ENCODE results near the gene ELMOD1.

ELMOD1 gene

DNA sequence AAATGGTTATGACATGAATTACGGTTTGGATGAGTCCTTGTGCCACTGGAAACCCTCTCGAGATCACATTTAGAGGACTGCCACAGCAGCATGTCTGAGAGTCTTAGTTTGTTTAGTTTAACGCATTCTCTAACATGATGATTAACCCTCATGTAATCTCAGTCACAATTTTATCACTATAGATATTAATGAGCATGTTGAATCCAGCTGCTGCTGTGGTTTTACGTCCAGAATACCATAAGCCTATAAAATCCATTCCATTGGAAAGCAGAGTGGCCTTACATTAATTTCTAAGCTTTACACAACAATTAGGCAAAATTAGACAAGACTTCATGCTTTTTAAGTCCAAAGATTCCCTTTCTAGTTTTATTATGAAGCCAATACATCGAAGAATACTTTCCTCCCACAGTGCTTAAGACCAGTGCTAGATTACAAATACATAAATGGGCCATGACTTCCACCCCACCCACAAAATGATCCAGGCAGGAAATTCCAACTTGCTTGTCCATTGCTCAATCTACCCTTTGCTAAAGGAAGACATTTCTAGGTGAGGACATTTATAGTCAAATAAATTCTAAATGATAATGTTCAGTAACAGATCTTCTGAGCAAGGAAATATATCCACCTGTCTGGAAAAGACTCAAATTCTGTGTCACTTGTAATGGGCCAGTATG is 3.5 kb upstream of the ELMOD1 start:
- DNase-seq: no peak

DNA sequence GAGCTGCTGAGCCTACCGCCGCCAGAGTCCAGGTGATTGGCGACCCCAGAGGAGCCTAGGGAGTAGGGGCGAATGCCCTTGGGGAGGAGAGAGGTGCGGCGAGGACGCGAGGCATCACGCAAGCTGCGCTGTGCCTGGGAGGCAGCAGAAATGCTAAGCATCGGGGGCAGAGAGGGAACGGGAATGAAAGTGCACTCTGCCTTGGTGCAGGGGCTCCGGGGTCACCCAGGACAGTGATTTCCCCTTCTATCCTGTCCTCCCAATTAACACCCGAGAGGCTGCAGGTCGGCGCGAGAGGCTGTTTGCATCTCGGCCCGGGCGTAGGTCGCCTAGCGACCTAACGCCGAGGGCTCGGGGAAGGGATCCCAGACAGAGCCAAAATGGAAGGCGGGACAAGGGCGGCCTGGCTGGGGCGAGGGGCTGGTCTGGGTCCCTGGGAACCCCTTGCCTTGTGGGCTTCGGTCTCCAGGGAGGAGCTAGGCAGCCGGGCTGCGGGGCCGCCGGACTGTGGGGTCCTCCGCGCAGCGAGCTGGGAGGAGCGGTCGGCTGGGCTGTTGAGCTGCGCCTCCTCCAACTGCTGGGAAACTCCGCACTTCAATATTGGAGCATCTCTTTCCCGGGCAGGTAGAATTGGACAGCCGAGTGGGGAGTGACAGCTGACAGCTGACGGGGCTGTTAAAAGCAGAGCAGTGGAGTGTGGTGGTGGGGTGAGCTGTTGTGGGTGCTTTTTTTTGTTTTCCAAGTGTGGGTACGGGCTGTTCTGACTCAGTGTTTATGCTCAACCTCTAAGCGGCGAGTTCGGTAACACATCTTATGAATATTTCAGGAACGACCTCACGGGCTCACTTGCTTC is 657 bp downstream of the ELMOD1 start:
- peak in 1 of 5 experiments; percentile 59 for DNase-seq

DNA sequence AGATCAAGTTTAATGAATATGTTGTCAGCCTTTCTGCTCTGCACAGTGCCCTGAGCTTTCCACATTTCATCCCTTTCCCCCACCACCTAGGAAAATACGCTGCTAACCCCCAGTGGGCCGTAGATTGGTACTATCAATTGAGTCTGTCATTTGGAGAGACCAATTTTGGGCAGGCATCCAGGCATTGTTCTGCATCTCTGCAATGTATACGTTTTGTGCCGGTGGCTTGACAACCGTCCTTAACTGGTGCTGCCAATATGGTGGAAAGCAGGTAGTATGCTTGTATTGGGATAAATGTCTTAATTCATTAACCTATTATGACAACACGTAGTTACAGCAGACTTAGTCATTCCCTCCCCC is 1.3 kb downstream of the ELMOD1 start:
- no peak for DNase-seq

DNA sequence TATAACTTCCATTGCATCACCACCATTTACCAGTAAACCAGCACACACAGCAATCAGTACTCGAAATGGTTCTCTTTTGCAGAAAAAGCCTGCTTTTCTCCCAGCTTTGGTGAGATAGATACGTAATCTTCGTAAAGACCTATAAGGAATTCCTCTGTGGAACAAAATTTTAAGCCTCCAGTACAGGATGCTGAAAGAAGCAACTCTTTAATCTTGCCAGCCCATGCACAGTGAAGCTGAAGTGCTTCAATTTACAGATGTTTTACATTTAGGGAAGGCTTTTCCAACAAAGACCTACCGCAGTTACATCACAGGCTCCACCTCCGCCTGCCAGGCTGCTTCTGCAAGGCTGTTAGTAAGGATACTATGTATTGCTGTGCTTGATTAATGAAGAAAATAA is 1.9 kb downstream of the ELMOD1 start:
- no peak for DNase-seq

DNA sequence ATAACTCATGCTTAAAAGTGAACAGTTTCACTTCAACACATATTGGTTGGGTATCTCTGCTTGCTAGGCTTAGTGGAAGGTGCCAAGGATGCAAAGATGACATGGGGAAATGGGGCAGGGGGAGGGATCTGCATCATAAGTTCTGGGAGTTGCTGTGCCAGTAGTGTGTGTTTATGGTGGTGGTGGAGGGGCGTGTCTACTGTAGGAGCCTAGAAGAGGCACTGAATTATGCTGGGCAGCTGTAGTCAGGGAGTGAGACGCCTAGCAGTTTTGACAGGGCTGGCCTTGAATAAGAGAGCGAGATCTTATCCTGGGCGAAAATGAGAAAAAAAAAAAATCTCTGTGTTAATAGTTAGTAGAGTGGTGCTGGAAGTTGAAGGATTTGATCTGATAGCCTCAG is 3.0 kb downstream of the ELMOD1 start:
- DNase-seq: no peak

DNA sequence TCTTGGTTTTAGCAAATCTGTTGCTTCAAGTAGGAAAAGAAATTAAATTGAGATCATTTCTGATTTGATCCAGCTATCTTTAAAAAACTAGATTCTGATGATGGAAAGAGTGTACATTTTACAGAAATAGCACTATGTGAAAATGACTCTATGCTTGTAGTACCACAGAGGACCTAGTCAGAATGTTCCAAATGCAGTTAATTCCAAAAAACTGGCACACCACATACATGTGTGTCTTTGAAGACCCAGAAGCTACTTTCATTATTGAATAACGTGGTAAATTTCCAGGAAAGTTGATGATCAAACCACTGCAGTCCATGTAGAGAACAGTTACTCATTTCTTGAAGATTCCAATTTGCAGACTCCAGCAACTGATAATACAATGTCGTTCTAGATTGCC is 3.8 kb downstream of the ELMOD1 start:
- DNase-seq: no peak

DNA sequence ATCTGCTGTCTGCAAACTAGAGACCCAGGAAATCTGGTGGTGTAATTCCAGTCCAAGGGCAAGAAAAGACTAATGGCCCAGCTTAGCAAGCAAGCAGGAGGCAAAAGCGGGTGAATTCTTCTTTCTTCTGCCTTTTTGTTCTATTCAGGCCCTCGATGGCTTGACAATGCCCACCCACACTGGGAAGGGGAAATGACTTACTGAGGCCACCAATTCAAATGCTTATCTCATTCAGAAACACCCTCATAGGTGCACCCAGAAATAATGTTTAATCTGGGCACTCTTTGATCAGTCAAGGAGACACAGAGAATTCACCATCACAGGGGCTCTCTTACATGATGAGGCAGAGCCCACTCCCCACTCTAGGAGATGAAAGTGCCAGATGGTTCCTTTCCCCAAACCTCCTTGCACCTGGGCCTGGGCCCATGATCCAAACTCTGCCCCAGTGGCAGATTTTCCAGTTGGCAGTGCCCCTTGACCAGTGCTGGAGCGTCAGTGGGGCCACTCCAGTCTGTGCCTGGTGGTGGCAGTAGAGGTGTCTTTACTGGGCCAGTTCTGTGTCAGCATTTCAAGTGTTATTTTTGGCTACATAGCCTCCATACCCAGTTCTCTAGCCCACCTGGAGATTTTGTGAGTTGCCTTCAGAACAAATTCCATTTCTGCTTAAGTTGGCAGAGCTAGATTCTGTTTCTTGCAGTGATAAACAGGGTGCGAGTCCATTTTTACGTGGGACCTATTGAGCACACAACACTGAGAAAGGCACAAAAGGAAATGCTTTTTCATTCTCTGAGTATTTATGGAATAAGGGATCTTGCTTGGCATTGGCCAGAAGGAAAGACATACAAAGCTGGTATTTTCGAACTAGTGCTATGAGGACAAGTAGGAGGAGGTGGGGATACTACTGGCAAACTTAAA is 7.5 kb downstream of the ELMOD1 start:
- no peak for DNase-seq

DNA sequence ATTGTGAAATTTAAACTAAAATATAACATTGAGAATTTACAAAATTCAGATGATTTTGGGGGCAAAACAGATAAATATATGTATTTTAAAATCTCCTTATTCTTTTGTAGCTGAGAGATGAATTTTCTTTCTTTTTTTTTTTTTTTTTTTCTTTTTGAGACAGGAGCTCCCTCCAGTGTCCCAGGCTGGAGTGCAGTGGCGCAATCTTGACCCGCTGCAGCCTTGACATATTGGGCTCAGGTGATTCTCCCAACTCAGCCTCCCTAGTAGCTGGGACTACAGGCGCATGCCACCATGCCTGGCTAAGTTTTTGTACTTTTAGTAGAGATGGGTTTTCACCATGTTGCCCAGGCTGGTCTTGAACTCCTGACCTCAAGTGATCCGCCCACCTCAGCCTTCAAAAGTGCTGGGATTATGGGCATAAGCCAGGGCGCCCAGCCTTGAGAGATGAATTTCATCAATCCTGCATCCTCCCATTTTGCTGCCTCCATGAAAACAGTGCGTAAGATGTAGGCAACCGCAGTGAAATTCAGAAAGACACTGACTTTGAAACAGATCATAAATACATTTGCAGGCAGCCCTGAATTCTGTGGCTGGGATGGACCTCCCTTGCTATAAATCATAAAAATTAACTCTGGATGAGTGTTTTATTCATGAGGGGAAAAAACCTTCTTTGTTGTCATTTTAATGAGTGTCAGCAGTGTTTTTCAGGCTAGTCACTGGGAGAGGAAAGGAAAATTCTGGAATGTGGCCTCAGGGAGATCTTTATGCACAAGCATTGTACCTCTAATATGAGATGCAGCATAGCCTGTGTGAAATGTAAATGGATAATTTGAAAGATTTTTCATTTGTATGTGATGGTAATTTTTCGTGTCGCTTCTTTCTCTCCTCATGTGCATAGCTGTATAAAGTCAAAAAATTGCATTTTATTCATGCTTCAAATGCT is 14.4 kb downstream of the ELMOD1 start:
- DNase-seq: no peak

DNA sequence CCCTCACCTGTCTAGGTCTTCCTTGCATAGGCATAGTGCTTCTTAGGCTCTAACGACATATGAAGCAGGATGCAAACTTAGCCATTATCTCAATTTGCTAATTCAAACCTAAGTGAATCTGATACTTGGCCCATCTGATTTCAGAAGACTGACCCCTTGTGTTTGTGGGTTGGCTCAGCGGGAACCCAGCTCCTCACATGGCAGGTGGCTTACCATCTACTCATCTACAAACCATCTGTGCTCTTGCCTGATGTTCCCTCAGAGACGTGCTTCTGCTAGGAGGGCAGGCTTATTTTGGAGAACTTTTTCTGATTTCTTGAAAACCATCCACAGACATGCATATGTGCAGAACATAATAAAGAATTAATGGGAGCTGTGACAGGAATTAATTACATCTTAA is 15.2 kb downstream of the ELMOD1 start:
- no peak for DNase-seq

DNA sequence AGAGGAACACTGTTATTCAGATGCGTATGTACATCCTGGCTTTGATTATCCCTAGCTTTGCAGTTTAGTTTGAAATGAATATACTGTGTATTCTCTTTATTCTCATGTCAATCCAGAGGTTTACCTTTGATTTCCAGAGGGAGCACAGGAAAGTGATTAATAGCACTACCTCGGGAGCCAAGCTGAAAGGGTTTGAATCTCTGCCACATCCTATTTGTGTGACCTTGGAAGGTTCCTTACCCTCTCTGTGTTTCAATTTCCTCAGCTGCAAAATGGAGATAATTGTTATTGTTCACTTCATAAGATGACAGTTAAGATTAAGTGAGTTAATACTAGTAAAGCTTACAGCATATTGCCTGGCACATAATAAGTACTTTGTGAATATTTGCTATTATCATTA is 17.9 kb downstream of the ELMOD1 start:
- no peak for DNase-seq

DNA sequence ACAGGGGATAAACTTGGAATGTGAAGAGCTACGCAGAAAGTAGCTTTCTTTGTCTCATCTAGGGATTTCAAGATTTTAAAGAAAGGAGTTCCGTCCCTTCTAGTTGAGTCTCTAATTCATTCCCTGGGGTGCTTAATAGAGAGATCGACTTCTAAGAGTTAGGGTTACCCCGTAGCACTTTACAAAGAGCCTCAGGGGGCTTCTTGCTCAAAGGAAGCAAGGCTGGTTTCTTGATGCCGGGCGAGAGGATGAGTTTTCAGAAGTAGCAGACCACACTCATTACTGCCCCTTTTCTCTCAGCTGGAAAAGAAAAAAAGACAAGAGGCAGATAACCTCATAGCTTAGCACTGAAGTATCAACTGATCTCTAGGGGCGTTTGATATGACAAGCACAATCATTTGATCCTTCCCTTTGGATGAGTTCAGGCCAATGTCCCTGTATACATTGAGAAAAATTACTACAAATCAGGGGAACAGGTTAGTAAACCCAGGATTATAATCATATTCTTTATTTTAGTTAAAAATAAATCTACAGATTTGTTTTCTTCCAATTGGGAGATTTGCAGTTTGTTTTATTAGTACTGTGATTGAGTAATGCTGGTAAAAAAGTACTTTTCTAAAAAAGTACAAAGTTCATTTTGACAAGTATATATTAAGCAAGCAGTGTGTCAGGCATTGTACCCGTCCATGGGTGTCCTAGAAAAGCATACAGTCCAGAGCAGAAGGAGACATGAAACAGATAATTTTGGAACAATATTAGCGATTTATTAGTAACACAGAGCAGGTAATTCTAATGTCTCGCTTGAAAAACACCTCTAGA is 18.7 kb downstream of the ELMOD1 start:
- DNase-seq: no peak

DNA sequence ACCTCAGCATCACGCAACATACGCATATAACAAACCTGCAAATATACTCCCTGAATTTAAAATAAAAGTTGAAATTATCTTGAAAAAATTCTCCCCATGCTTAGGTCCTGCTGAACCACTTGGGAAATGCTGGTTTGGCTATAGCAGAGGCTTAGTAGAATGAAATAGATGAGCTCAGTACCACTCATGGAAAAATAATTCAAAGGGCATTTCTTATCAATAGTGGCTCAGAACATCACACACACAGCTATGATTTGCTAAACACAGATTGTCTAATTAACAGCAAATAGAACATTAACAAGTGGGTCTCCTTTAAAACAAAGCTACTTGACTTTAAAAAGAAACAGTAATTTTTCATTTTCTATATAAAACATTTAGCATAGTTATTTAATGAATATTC is 21.5 kb downstream of the ELMOD1 start:
- DNase-seq: no peak

DNA sequence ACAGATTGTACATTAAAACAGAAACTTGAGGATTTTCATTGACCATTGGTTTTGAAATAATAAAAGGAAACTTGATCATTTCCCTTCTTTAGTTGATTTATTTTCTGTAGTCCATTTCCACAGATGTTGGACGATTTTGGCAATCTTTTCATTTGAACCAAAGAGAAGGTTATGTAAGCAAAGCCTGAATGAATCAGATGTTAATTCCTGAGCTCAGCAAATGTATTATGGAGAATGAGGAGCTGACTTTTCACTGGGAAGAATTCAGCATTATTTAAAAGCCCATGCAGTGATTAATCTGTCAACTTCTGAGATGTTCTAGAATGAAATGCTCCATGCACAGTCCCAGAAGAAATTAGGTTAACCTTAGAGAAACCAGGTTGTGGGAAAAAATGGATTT is 29.0 kb downstream of the ELMOD1 start:
- DNase-seq: no peak

DNA sequence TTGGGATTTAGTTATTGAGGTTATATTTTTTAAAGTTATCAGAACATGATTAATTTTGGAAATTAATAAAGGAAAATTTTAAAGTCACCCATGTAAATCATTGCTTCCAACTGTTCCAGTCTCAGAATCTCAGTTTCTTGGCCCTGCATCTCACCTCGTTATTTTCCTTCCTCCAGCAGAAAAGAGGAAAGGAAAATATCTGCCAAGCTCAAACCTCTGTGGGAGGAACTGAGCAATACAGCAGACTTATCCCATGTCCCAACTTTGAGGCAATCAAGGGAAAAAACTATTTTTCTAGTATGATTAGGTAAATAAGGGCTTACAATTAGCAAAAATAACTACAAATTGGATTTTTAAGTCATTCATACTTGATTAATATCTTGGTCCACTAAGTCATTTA is 30.1 kb downstream of the ELMOD1 start:
- DNase-seq: no peak

DNA sequence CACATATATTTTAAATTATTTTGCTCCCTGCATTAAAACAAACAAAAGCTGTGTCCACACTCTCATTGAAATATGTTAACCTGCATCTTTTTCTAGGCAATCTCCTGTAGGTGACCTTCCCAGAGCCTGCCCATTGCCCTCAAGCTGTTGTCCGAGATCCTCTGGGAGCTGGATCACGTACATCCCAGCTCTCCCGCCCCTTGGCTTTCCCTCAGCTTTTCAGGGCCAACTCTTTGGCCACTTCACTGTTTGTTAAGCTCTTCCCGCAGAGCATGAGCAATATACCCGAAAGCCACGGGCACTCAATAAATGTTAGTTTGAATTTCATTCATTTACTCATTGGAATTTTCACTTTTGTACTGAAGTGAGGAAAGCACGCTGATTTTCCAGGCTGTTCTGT is 32.2 kb downstream of the ELMOD1 start:
- no peak for DNase-seq

DNA sequence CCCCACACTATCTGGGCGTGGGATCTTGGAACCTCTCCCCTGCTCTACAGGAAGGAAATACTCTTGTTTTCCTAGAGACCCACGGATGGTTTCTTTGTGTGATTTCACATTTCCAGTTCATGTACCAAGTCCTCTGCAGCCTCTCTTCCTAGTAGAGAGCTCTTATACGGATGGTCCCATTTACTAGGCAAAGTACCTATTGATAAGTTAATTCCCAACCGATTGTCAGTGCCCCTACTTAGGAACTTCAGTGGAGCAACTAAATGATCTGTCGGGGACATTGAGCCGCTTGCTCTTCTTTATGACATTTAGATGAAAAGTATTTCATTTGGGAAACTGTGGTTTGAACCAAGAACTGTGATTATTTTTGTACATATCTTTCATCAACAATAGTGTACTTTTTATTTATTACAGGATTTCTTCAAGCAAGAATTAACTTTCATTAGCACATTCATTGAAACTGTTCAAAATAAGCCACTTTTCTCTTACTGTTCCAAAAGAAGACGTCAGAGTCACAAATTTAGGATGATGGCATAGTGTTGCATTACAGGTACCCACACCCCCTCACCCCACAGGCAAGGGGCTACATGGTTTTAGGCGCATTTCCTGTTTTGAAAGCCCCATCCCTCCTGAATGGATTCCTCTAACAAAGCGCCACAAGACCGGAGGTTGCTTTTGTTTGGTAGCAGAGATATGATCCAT is 34.2 kb downstream of the ELMOD1 start:
- DNase-seq: no peak

DNA sequence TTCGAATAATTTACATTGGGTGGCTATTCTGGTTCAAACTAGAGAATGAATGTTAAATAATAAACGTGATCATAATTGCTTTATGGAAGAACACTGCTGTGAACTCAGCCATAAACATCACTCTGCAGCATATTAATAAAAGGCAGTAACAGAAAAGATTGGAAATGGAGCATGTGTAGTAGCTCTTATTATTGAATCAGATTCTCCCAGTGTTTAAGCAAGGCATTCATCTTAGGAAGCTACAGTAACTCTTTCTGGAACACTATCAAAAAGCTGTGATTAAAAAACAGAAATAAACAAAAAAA is 34.7 kb downstream of the ELMOD1 start:
- DNase-seq: no peak

DNA sequence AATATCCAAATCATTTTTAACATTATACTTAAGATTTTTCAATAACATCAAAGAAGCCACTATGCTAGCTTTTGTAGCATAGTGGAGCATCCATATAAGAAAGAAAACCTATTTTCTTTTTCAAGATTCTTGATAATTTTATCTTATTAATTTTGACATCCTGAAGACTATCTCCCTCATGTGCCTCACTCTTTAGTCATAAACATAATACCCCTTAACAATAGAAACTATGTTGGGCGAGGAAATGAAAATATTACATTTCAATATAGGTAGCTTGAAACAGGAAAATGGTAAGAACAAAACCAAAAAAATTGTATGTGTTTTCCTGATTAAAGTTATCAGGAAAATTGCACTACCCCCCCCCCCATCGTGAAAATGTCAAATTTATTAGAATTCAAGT is 40.1 kb downstream of the ELMOD1 start:
- no peak for DNase-seq

DNA sequence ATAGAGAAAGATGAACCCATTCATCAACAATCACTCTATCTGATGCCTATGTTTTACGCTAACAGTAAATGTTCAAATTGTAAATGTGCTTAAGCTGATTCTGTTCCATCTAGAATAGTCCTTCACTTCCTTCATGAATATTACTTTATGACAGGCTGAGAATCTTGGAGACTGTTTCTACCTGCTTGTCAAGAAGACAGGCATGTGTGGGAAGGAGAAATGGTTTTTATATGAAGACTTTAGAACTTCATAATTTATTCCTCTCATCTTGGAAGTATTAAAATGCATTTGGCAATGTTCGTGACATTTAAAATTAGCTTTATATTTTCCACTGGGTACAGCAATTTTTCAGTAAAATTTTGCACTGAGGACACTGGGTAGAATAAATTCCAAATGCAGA is 41.0 kb downstream of the ELMOD1 start:
- no peak for DNase-seq

DNA sequence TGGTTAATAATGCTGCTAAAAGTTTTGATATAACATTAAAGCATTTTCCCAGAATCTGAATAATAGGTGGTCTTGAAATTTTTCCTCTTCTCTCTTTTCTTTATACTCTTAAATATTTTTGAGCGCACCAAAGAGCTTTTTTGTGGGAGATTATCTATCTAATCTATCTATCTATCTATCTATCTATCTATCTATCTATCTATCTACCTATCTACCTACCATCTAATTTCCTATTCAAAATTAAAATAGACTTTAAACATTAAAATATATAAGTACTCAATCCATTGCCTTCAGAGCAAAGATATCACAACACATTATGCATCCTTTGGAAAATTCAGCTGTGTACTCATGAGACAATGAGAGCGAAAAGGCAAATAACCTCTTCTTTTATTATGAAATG is 55.8 kb downstream of the ELMOD1 start:
- no peak for DNase-seq

DNA sequence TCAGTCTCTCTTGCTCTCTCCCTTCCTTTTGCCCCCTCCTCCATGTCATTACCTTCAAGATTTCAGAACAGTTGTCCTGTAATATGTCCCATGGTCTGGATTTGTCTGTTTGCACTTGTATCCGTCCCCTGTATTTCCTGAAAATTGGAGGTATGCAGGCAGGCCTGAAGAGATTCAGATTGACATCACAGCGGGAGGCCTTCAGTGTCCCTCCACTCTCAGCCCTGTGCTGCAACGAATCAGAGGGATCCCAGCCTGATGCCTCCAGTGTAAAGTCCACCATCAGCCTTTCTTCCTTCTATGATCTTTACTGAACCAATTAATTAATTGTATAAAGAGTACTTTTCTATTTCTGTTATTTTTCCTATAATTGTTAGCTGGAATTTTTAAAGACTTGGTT is 57.3 kb downstream of the ELMOD1 start:
- no peak for DNase-seq
